ENCODE results near the gene CRIP1. TPM values are rescaled to one million over a fixed set of nuclear protein-coding genes. Genes with fewer than 3 reads are reported as not detected.

The CRIP1 gene
- total RNA-seq, 1 donor from 2014 or later: 29.5 TPM

- no peak for FAIRE-seq
- Histone ChIP-seq H3K9me3 (ENCODE audit: insufficient read depth, low read depth, low read length) (no peaks in the 10 kb centered on the region), H3K4me3 (ENCODE audit: insufficient read depth, low read depth, low read length) (no peak overlapping the region), H3K9ac (ENCODE audit: low read length) (no peak overlapping the region), H2AFZ (ENCODE audit: low read depth, low read length) (no peak overlapping the region), H3K27me3 (ENCODE audit: insufficient read depth, low read length) (no peaks in the 10 kb centered on the region), H3K4me2 (ENCODE audit: low read length) (no peak overlapping the region), H3K27ac (ENCODE audit: low read depth, low read length) (no peak overlapping the region), H3K4me1 (ENCODE audit: insufficient read depth, low read length) (no peaks in the 10 kb centered on the region), H4K20me1 (ENCODE audit: insufficient read depth, low read length) (peaks cover 17% of the 10 kb centered on the region), H3K79me2 (ENCODE audit: insufficient read depth, low read length) (no peaks in the 10 kb centered on the region), H3K36me3 (ENCODE audit: insufficient read depth, low read length) (peaks cover 2% of the 10 kb centered on the region)
- H3K4me3 Mint-ChIP-seq (ENCODE audit: unreplicated experiment): no peak overlapping the region
- no peak for DNase-seq (ENCODE audit: low read depth)
- H3K9me3 Mint-ChIP-seq (ENCODE audit: unreplicated experiment): no peaks in the 10 kb centered on the region
- no peak overlapping the region for H3K27ac Mint-ChIP-seq (ENCODE audit: unreplicated experiment)
- no peaks in the 10 kb centered on the region for H3K27me3 Mint-ChIP-seq (ENCODE audit: low read depth, unreplicated experiment)
- no peak for TF ChIP-seq CTCF (IDR thresholded peaks at IDR 0.05; ENCODE audit: insufficient read depth, low read depth, low read length)
- TF ChIP-seq EZH2 (IDR thresholded peaks at IDR 0.05; ENCODE audit: insufficient read depth, low read length): no peak
- no peaks in the 10 kb centered on the region for H3K4me1 Mint-ChIP-seq (ENCODE audit: low read depth, unreplicated experiment)
- no peaks in the 10 kb centered on the region for H3K36me3 Mint-ChIP-seq (ENCODE audit: low read depth, unreplicated experiment)
These were observed 31.5 kb upstream of the CRIP1 start for GRCh38 chr14:105455086-105455640.

GRCh38 chr14:105455766-105456660 lies 30.7 kb upstream of the CRIP1 start:
- no peak overlapping the region for H3K4me2 ChIP-seq (ENCODE audit: low read length)
- H3K4me1 Mint-ChIP-seq (ENCODE audit: low read depth, unreplicated experiment): no peaks in the 10 kb centered on the region
- H3K36me3 Mint-ChIP-seq (ENCODE audit: low read depth, unreplicated experiment): peaks cover 1% of the 10 kb centered on the region
- no peaks in the 10 kb centered on the region for H3K79me2 ChIP-seq (ENCODE audit: insufficient read depth, low read length)
- DNase-seq (ENCODE audit: low read depth) (no peak), FAIRE-seq (no peak)
- no peak overlapping the region for H2AFZ ChIP-seq (ENCODE audit: low read depth, low read length)
- H3K36me3 ChIP-seq (ENCODE audit: insufficient read depth, low read length): peaks cover 2% of the 10 kb centered on the region
- no peaks in the 10 kb centered on the region for H3K9me3 ChIP-seq (ENCODE audit: insufficient read depth, low read depth, low read length)
- no peak overlapping the region for H3K9ac ChIP-seq (ENCODE audit: low read length)
- TF ChIP-seq EZH2 (IDR thresholded peaks at IDR 0.05; ENCODE audit: insufficient read depth, low read length) (no peak), CTCF (IDR thresholded peaks at IDR 0.05; ENCODE audit: insufficient read depth, low read depth, low read length) (no peak)
- no peaks in the 10 kb centered on the region for H3K27me3 ChIP-seq (ENCODE audit: insufficient read depth, low read length)
- no peaks in the 10 kb centered on the region for H3K9me3 Mint-ChIP-seq (ENCODE audit: unreplicated experiment)
- no peak overlapping the region for H3K27ac Mint-ChIP-seq (ENCODE audit: unreplicated experiment)
- H3K4me3 ChIP-seq (ENCODE audit: insufficient read depth, low read depth, low read length): no peak overlapping the region
- peaks cover 15% of the 10 kb centered on the region for H4K20me1 ChIP-seq (ENCODE audit: insufficient read depth, low read length)
- no peaks in the 10 kb centered on the region for H3K4me1 ChIP-seq (ENCODE audit: insufficient read depth, low read length)
- no peaks in the 10 kb centered on the region for H3K27me3 Mint-ChIP-seq (ENCODE audit: low read depth, unreplicated experiment)
- no peak overlapping the region for H3K27ac ChIP-seq (ENCODE audit: low read depth, low read length)
- no peak overlapping the region for H3K4me3 Mint-ChIP-seq (ENCODE audit: unreplicated experiment)
